EL (cell line): Measurements from ENCODE around the gene KBTBD8.
A peak's percentile ranks its signal among the peaks of the same experiment; 100 is the strongest.

ENCODE experiments used
- DNase-seq: peaks from one replicate; pipeline ENCODE4 v3.0.0-alpha.2; 2016

The KBTBD8 gene

GRCh38 chr3:66998113-66998903 lies at the start of gene KBTBD8:
KBTBD8 (plus strand) TSS chr3:66998307; CDS start chr3:66998356, 49 bp downstream.
- DNase-seq, result peak; percentile 99

GRCh38 chr3:66948838-66949237 lies 49.3 kb upstream of the KBTBD8 start:
- DNase-seq, result no peak

- no peak for DNase-seq
Measured at GRCh38 chr3:66949898-66950297, 48.2 kb upstream of the KBTBD8 start.

GRCh38 chr3:66952357-66952756 lies 45.8 kb upstream of the KBTBD8 start:
- no peak for DNase-seq

DNA sequence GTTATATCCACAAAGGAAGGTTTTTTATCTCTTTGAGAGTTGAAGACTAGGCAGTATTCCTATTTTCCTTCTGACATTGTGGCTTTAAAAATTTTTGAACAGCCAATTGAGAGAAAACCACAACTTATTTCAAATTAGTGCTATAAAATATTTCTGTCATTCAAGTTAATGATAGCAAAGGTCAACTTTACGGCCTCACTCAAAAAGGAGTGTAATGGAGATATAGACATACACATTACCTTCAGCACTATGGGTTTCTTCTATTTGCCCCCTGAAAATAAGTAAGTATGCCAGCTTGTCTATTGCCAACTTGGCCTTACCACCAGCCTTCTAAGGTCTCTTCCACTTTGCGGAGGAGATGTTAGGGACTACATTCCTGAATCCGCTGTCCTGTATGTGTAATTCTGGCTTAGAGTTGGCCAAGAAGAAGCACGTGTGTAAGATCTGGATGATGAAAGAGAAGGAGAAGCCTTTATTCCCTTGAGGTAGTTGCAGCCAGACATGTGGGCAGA lies 44.1 kb upstream of the KBTBD8 start:
- DNase-seq, result no peak

DNA sequence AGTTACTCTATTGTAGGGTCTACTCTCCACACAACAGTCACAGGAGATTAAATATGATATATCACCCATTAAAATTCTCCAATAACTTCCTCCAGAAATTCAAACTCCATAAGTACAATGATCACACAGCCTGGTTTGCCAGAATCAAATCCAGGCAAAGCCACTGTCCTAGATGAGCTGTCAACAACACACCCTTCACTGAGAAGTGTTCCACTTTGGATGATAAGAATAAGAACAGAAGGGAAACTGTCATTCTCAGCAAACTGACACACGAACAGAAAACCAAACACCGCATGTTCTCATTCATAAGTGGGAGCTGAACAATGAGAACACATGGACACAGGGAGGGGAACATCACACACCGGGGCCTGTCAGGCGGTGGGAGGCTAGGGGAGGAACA lies 41.4 kb upstream of the KBTBD8 start:
- DNase-seq, result no peak

DNA sequence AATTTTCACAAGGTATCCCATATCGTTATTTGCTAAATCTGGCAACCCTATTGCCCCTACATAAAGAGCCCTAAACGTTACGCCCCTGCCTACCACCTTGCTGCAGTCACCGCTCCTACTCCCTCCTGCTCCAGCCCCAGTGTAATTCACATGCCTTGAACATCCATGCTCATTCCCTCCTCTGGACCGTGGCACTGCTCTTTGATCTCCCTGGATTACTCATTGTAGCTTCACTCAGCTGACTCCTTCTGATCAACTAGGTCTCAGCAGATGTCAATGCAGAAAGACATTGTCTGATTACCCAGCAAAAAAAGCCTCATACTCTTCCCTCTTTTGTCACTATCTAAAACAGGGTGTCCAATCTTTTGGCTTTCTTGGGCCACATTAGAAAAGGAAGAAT lies 40.7 kb upstream of the KBTBD8 start:
- no peak for DNase-seq

DNA sequence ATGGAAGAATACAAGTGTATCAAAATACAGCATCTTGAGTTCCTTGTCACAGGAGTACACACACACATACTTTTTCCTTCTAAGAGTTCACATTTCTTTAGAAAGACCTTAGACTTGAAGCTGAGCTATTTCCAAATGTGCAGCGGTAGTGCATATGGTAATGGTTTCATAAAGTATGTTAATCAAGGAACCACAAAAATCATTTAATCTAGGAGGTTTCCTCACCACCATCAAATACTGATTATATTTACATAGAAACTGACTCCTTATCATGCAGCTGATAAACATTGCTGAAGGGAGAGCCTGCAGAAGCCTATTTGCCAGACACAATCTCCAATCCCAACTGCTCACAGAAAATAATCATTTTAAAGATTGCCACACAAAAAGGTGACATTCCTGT lies 40.0 kb upstream of the KBTBD8 start:
- no peak for DNase-seq

DNA sequence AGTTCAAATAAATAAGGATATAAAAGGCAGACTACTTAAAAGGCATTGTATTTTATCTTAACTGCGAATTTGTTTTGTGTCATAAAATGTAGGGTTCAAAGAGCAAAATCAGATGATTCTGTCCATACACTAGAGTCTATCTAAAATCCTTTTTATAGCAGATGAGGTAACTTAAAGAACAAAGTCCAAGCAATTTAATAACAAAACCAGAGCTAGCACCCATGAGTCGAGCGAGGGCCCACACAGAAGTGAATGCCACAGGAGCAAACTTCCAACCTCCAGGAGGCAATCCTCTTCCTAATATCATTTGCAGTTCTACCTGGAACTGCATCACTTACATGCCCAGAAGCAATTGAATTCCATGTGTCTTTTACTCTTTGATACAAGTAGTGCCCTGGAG lies 35.4 kb upstream of the KBTBD8 start:
- DNase-seq, result no peak

GRCh38 chr3:66971245-66971644 lies 26.9 kb upstream of the KBTBD8 start:
- no peak for DNase-seq

- peak; percentile 72 for DNase-seq
Measured at GRCh38 chr3:66971891-66972551, 26.1 kb upstream of the KBTBD8 start.

GRCh38 chr3:66980791-66981190 lies 17.3 kb upstream of the KBTBD8 start:
- no peak for DNase-seq

DNA sequence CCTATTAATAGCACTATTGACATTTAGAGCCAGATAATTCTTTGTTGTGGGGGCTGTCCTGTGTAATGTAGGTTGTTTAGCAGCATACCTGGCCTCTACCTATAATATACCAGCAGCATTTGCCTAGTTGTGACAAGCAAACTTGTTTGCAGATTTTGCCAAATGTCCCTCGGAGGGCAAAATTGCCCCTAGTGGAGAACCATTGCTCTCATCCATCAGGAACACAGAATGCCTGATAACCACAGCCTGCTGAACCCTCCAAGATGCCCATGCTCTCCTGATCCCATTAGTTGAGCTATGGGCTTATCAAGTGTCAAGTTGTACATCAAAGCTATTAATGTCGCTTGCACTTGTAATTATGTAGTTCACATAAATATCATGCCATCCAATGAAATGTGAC lies 15.0 kb upstream of the KBTBD8 start:
- DNase-seq, result no peak

- no peak for DNase-seq
Measured at GRCh38 chr3:66985336-66985920, 12.7 kb upstream of the KBTBD8 start.

DNA sequence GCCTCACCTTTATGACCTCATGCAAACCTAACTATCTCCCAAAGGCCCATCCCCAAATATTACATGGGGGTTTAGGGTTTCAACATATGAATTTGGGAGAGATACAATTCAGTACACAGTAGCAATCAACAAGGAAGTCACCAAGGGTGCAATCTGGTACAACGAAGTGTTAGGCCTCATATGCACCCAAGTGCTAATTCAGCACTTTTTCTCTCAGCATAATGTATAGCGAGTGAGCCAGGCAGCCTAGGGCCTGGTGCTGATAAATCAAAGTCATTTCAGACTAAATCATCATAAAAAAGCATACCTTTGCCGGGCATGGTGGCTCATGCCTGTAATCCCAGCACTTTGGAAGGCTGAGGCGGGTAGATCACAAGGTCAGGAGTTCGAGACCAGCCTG lies 11.7 kb upstream of the KBTBD8 start:
- no peak for DNase-seq

GRCh38 chr3:66989241-66989640 lies 8.9 kb upstream of the KBTBD8 start:
- DNase-seq, result no peak

DNA sequence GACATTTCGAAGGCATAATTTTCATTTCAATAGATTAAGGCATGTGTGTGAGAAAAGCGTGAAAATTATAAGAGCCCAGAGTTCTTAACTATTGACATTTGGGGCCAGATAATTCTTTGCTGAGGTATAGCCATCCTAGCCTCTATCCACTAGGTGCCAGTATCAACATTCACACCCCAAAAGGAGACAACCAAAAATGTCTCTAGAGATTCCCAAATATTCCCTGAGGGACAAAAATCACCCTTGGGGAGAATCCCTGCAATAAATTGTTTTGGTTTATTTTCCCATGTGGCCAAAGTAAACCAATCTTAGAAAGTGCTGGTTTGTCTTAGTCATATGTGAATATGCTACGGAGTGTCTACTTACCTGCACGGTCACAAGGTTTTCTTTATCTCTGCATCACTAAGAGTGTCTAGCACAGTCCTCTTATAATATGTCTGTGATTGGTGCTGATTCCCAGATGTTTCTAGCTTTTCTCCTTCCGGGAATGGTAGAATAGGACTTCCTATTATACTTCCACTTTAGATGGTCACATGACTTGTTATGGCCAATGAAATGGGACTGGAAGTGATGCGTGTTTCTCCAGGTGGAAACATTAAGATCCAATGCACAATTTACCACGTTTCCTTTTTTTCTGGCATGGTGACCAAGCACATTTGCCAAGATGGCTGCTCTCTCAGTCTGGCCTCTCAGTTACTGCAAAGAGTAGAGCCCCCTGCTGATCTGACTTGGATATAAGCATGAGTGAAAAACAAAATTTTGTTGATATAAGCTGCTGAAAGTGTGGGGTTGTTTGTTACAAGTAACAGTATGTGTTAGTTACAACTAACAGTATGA lies 8.0 kb upstream of the KBTBD8 start:
- peak; percentile 16 for DNase-seq

DNA sequence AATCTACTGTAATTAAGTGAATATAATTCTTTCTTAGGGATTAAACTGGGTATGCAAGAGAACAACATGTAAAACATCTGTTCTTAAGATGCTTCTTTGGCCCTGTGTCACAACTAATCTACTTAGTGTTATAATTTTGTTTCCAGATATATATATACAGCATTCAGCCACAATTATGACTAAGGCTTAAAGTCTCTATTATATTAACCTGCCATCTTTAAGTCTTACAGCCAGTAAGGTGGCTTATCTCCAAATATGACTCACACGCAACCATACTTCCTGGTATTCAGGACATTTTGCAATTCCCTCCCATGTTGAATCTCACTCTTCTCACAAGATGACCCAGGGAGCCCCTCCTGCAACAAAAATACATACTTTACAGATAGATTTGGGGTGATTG lies 6.6 kb upstream of the KBTBD8 start:
- peak; percentile 47 for DNase-seq

GRCh38 chr3:66993082-66993481 lies 5.0 kb upstream of the KBTBD8 start:
- DNase-seq, result no peak

GRCh38 chr3:66994588-66994987 lies 3.5 kb upstream of the KBTBD8 start:
- DNase-seq, result no peak

GRCh38 chr3:66996696-66997095 lies 1.4 kb upstream of the KBTBD8 start:
- DNase-seq, result no peak

DNA sequence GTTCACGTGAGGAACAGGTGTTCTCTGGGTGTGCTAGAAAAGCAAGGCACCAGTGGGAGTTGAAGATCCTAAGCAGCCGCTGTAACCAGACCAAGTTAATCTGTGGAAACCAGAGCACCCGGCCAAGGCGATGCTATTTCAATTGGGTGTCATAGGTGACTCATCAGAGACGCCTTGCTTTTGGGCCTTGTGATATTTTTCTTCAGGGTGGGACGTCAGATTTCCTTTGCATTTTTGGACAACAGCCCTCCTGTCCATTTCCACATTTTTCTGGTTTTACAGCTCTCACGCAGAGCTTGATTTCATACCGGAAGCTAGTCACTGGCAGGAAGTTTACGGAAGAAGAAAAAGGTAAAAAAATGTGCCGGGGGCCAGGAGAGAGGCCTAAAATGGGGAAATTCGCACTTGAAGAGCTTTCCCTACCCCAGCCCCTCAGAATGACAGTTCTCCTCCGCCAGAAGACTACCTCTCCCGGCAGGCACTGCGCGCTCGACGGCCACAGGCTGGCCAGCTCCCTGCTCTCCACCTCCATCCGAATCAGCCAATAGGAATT lies 471 bp upstream of the KBTBD8 start:
- DNase-seq, result peak; percentile 59

- DNase-seq, result no peak
Measured at GRCh38 chr3:66998904-66999235, 763 bp downstream of the KBTBD8 start.
